ENCODE results near the gene PTPRN2.
"Not testable (repeated sequence)": the region's sequence is repeated elsewhere in the genome, so short reads cannot be mapped to it uniquely, and the experiment has no call there.

Gene PTPRN2

GRCh38 chr7:158537516-158537882 is 50.1 kb downstream of the PTPRN2 start:
- TF ChIP-seq, protein P1, sequence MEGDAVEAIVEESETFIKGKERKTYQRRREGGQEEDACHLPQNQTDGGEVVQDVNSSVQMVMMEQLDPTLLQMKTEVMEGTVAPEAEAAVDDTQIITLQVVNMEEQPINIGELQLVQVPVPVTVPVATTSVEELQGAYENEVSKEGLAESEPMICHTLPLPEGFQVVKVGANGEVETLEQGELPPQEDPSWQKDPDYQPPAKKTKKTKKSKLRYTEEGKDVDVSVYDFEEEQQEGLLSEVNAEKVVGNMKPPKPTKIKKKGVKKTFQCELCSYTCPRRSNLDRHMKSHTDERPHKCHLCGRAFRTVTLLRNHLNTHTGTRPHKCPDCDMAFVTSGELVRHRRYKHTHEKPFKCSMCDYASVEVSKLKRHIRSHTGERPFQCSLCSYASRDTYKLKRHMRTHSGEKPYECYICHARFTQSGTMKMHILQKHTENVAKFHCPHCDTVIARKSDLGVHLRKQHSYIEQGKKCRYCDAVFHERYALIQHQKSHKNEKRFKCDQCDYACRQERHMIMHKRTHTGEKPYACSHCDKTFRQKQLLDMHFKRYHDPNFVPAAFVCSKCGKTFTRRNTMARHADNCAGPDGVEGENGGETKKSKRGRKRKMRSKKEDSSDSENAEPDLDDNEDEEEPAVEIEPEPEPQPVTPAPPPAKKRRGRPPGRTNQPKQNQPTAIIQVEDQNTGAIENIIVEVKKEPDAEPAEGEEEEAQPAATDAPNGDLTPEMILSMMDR (IDR thresholded peaks at IDR 0.05; ENCODE audit: borderline replicate concordance, control extremely low read depth, extremely low read depth, insufficient read depth, missing control alignments): no peak
- in situ Hi-C loops (cut with MboI; ENCODE audit: low sequenced_read_pairs, unreplicated experiment): no loop called here
- no peak for DNase-seq (ENCODE audit: low spot score)

- no peak for DNase-seq (ENCODE audit: low spot score)
Observed at GRCh38 chr7:158536871-158537515, 50.6 kb downstream of the PTPRN2 start.

GRCh38 chr7:158535079-158535478 is 52.5 kb downstream of the PTPRN2 start:
- TF ChIP-seq, protein P1 (IDR thresholded peaks at IDR 0.05; ENCODE audit: borderline replicate concordance, control extremely low read depth, extremely low read depth, insufficient read depth, missing control alignments): no peak
- DNase-seq (ENCODE audit: low spot score): no peak
- in situ Hi-C loops (cut with MboI; ENCODE audit: low sequenced_read_pairs, unreplicated experiment): no loop called here

More at GRCh38 chr7:158536871-158537515, 50.6 kb downstream of the PTPRN2 start:
- TF ChIP-seq, protein P1 (IDR thresholded peaks at IDR 0.05; ENCODE audit: borderline replicate concordance, control extremely low read depth, extremely low read depth, insufficient read depth, missing control alignments): no peak
- in situ Hi-C loops (cut with MboI; ENCODE audit: low sequenced_read_pairs, unreplicated experiment): no loop called here

GRCh38 chr7:158534598-158534997 is 53.0 kb downstream of the PTPRN2 start:
- TF ChIP-seq, protein P1 (IDR thresholded peaks at IDR 0.05; ENCODE audit: borderline replicate concordance, control extremely low read depth, extremely low read depth, insufficient read depth, missing control alignments): no peak
- DNase-seq (ENCODE audit: low spot score): no peak
- in situ Hi-C loops (cut with MboI; ENCODE audit: low sequenced_read_pairs, unreplicated experiment): no loop called here

GRCh38 chr7:158534134-158534515 is 53.5 kb downstream of the PTPRN2 start:
- in situ Hi-C loops (cut with MboI; ENCODE audit: low sequenced_read_pairs, unreplicated experiment); DNase-seq (ENCODE audit: low spot score): not testable (repeated sequence)

- DNase-seq (ENCODE audit: low spot score): no peak
- TF ChIP-seq, protein P1 (IDR thresholded peaks at IDR 0.05; ENCODE audit: borderline replicate concordance, control extremely low read depth, extremely low read depth, insufficient read depth, missing control alignments): no peak
- in situ Hi-C loops (cut with MboI; ENCODE audit: low sequenced_read_pairs, unreplicated experiment): no loop called here
Observed at GRCh38 chr7:158533386-158534133, 54.1 kb downstream of the PTPRN2 start.

DNA sequence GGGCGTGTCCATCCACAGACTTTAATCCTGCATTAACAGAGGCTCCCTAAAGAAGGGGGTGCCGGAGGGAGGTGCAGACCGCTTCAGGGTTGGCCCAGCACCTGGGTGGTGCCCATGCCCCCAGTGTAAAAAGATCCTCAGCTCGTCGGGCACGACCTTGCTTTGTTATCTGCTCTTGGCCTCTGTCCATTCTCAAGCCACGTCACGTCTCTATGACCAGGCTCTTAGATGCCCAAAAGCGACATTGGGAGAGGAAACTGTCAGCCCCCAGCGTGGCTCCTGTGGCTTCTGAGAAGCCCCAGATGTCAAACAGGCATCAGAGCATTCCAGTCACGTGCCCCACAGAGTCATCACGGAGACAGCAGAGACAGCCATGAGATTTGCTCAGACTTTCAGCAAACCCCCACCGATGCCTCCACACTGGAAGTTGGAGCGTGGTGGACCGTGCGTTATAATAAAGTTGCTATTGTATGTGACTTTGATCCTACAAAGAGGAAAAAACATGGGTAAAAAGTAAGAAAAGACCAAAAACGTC is 55.5 kb downstream of the PTPRN2 start:
- DNase-seq (ENCODE audit: low spot score): no peak
- in situ Hi-C loops (cut with MboI; ENCODE audit: low sequenced_read_pairs, unreplicated experiment): no loop called here
- TF ChIP-seq, protein P1 (IDR thresholded peaks at IDR 0.05; ENCODE audit: borderline replicate concordance, control extremely low read depth, extremely low read depth, insufficient read depth, missing control alignments): no peak
